A549 treated with CpdA at 1 μM for 4 hours (cell line): Measurements from ENCODE around the gene PAGR1. TPM values are rescaled to one million over a fixed set of nuclear protein-coding genes. Genes with fewer than 3 reads are reported as not detected.

ENCODE experiments used
- total RNA-seq: library from RNA; stranded (reverse); fragments of 200-300 nt; extraction: Qiagen RNA extraction; gene quantifications from 5 replicates; pipeline ENCODE4 v1.2.3, GENCODE V29; 2022; ENCODE audit warnings: low read depth

PAGR1 gene
- total RNA-seq, result 41.2 to 51.3 TPM (median 48.8 TPM) in 5 replicates

GRCh38 chr16:29815793-29816693 is at the start of gene PAGR1:
TSS of gene PAGR1 (plus strand) at chr16:29816152. CDS start at chr16:29816526, 374 bp downstream.

DNA sequence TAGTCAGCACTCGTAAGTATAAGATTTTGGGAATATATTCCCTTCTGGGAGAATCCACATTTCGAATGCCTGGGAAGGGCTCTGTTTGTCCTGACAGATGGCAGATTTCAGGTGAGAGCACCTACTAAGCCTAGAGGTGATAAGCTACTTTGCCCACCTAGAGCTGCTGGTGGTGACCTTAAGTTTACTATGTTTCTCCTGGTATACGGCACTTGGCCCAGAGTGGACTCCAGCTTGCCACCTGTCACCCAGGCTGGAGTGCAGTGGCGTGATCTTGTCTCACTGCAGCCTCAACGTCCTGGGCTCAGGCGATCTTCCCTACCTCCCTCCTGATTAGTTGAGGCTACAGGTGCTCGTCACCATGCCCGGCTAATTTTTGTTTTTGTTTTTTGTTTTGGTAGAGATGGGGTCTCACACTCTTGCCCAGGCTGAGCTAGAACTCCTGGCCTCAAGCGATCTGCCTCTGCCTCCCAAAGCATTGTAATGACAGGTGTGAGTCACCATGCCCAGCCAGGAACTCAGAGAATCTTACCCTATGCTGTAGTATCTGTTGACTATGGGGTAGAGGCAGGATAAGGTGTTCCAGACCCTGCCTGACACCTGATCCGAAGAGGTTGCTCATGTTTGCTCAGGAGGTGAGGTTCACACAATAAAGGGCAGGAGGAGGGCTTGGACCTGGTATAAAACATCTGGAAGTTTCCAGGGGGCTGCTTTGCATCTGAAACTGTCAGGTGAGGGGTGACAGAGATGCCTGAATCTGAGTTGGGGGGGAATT is 38.2 kb upstream of the PAGR1 start, which contains the start of gene ZG16:
Gene ZG16, plus strand, starts transcription at position 681 of the 775 bp plus-strand sequence. CDS start 1,011 bp downstream, outside the sequence.

GRCh38 chr16:29790183-29790948 is 25.6 kb upstream of the PAGR1 start, which contains the start of gene KIF22:
TSS of gene KIF22 (plus strand) at chr16:29790751. CDS start at chr16:29790760, 9 bp downstream.

DNA sequence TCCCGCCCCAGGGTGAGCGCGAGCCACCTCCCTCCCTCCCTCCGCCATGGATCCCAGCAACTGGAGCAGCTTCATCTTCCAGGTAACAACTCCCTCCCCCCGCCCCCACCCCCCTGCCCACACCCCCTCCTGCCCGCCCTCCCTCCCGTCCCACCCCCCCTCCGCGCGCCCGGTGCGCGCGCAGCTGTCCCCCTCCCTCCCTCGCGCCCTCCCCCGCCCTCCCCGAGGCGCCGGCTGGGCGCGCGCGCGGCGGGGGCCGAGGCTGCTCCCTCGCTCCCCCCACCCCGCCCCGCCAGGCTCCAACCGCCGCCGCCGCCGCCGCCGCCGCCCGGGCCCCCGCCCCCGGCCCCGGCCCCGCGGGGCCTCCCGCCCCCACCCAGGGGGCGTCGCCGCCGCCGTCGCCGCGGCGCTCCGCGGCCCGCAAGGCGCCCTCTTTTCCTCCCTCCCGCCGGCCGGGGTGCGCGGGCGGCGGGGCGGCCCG is 9.8 kb upstream of the PAGR1 start, which contains the start of gene MAZ:
Gene MAZ, plus strand, starts transcription at position 431 of the 481 bp plus-strand sequence. CDS start 173 bp downstream, outside the sequence.

GRCh38 chr16:29811896-29812665 is 3.9 kb upstream of the PAGR1 start, which contains the start of gene PRRT2:
TSS of gene PRRT2 (plus strand) at chr16:29812193. CDS start at chr16:29813055, 862 bp downstream.

GRCh38 chr16:29820271-29820701 is 4.3 kb downstream of the PAGR1 start, which contains the start of gene MVP:
TSS of gene MVP (plus strand) at chr16:29820462. CDS start at chr16:29830550, 10,088 bp downstream.

GRCh38 chr16:29862884-29863668 is 47.1 kb downstream of the PAGR1 start, which contains the start of gene CDIPT:
TSS of gene CDIPT (minus strand) at chr16:29863226. CDS start at chr16:29862857, 369 bp downstream.

Other genes starting within 250 kb of the PAGR1 start
- gene SPN, start 152.9 kb upstream of the PAGR1 start, total RNA-seq, result 0.01 TPM in 1 of 5 replicates, not detected in the others
- 0.46 to 1.8 TPM (median 0.94 TPM) in 5 replicates for gene QPRT, start 137.0 kb upstream of the PAGR1 start, total RNA-seq
- not detected in 5 replicates for gene C16orf54, start 70.2 kb upstream of the PAGR1 start, total RNA-seq
- gene ZG16, start 37.9 kb upstream of the PAGR1 start, total RNA-seq, result not detected in 5 replicates
- gene KIF22, start 25.4 kb upstream of the PAGR1 start, total RNA-seq, result 81.9 to 103 TPM (median 93.7 TPM) in 5 replicates
- gene MAZ, start 9.6 kb upstream of the PAGR1 start, total RNA-seq, result 155 to 199 TPM (median 183 TPM) in 5 replicates
- 0.26 to 0.54 TPM (median 0.46 TPM) in 5 replicates for gene PRRT2, start 4.0 kb upstream of the PAGR1 start, total RNA-seq
- gene MVP, start 4.3 kb downstream of the PAGR1 start, total RNA-seq, result 110 to 134 TPM (median 125 TPM) in 5 replicates
- 63.2 to 108 TPM (median 103 TPM) in 5 replicates for gene CDIPT, start 47.1 kb downstream of the PAGR1 start, total RNA-seq
- 16.5 to 25.6 TPM (median 21.2 TPM) in 5 replicates for gene SEZ6L2, start 83.4 kb downstream of the PAGR1 start, total RNA-seq
- 20.9 to 30.7 TPM (median 28.3 TPM) in 5 replicates for gene ASPHD1, start 84.3 kb downstream of the PAGR1 start, total RNA-seq
- gene KCTD13, start 110.1 kb downstream of the PAGR1 start, total RNA-seq, result 15.9 to 22.5 TPM (median 18.2 TPM) in 5 replicates
- 79.8 to 104 TPM (median 96.6 TPM) in 5 replicates for gene TMEM219, start 145.9 kb downstream of the PAGR1 start, total RNA-seq
- 27.9 to 37.1 TPM (median 33.4 TPM) in 5 replicates for gene TAOK2, start 157.7 kb downstream of the PAGR1 start, total RNA-seq
- 13.3 to 18.0 TPM (median 15.7 TPM) in 5 replicates for gene HIRIP3, start 179.5 kb downstream of the PAGR1 start, total RNA-seq
- 103 to 113 TPM (median 109 TPM) in 5 replicates for gene INO80E, start 180.1 kb downstream of the PAGR1 start, total RNA-seq
- gene DOC2A, start 194.9 kb downstream of the PAGR1 start, total RNA-seq, result 1.8 to 2.8 TPM (median 2.5 TPM) in 5 replicates
- gene C16orf92, start 207.0 kb downstream of the PAGR1 start, total RNA-seq, result not detected in 5 replicates
- gene TLCD3B, start 215.1 kb downstream of the PAGR1 start, total RNA-seq, result 0.23 to 0.58 TPM (median 0.30 TPM) in 5 replicates
- gene ALDOA, start 249.6 kb downstream of the PAGR1 start, total RNA-seq, result 1,596 to 1,951 TPM (median 1,926 TPM) in 5 replicates